Myocyte (in vitro differentiated cells): ENCODE measurements around the gene HIPK4. TPM values are rescaled to one million over a fixed set of nuclear protein-coding genes. Genes with fewer than 3 reads are reported as not detected.
"Not testable (repeated sequence)": the region's sequence is repeated elsewhere in the genome, so short reads cannot be mapped to it uniquely, and the experiment has no call there.

Source experiments
- DNase-seq: peaks from one replicate; pipeline ENCODE4 v3.0.0-alpha.2; 2012; ENCODE audit warnings: low read depth
- microRNA-seq: library from miRNA; unstranded; fragments of <30 nt; microRNA quantifications from one replicate; pipeline ENCODE4, GENCODE V29; 2016
- total RNA-seq: library from RNA; depleted of rRNA; stranded (reverse); fragments of >200 nt; gene quantifications from 2 replicates; pipeline ENCODE4 v1.2.3, GENCODE V29; 2014

HIPK4 gene
- total RNA-seq, 1 donor from 2014 or later, result 0.05 TPM

- DNase-seq, result peak; percentile 98
Measured at GRCh38 chr19:40341601-40342482, 48.1 kb downstream of the HIPK4 start.

GRCh38 chr19:40339018-40339728, 50.8 kb downstream of the HIPK4 start:
- no peak for DNase-seq

DNA sequence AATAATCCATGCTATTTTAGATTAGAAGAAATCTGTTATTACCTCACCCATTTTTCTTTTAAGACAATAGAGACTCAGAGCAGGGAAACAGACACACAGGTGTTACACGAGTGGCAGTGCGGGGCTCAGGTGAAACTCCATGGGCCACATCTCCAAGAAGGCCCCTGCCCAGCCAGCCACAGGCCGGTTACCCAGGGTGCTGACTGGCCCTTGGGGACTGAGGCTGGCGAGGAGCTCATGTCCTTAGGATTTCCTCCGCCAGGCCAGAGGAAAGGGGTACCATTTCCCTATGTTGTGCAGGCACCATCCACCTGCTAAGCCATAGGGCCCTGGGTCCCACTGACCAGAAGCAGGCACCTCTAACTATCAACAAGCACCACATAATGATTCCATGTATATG, 52.4 kb downstream of the HIPK4 start:
- DNase-seq, result no peak

DNA sequence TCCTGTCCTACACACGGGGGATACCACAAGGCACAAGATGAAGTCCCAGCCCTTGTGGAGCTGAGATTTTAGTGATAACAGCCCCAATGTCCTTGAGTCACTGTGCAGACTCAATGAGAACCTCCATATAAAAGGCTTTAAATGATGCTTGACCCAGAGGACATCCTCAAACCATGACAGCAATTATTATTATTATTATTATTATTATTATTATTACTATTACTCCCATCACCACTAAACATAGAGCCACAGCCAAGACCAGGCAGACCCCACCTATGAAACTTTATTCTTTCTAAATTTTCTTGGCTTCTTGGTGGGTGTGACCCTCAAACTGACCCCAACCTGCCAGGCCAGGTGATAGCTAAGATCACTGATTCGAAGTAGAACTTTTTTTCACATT, 52.9 kb downstream of the HIPK4 start:
- no peak for DNase-seq

- DNase-seq, result no peak
Measured at GRCh38 chr19:40336601-40336900, 53.4 kb downstream of the HIPK4 start.

- DNase-seq, result peak; percentile 84
Measured at GRCh38 chr19:40335855-40336600, 54.0 kb downstream of the HIPK4 start.

DNA sequence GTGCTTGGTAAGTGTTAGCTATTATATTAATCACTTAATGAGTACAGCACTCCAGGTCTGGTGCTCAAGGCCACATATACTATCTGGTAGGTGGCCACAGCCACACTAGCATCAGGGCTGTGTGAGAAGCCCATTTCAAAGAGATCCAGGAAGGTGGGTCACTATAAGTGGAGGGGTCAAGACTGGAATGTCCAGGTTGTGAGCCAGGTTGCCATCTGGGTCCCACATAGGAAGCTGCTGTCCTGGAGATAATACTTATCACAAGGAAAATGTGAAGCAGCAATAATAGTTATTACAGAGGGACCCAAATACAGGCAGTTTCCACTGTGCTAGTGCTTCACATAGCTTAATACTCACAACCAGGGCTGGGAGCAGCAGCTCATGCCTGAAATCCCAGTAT, 54.9 kb downstream of the HIPK4 start:
- DNase-seq, result no peak

DNA sequence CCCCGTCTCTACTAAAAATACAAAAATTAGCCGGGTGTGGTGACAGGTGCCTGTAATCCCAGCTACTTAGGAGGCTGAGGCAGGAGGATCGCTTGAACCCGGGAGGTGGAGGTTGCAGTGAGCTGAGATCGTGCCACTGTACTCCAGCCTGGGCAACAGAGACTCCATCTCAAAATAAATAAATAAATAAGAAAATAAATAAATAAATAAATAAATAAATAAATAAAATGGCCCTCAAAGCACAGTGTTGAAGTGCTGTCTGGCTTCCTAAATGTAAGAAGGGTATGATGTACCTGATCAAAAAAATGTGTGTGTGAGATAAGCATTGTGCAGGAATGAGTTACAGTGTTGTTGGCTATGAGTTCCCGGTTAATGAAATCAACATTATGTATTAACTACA, 56.9 kb downstream of the HIPK4 start:
- not testable (repeated sequence) for DNase-seq

DNA sequence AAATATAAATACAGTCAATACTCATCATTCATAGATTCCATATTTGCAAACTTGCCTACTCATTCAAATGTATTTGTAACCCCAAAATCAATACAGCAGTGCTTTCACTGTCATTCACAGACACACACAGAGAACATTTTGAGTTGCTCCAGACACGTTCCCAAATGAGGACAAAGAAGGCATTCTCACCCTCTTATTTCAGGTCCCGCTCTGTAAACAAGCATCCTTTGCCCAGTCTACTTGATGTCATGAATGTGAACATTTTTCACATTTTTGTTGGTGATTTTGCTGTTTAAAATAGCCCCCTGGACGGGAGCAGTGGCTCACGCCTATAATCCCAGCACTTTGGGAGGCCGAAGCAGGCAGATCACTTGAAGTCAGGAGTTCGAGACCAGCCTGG, 57.3 kb downstream of the HIPK4 start:
- DNase-seq, result no peak

DNA sequence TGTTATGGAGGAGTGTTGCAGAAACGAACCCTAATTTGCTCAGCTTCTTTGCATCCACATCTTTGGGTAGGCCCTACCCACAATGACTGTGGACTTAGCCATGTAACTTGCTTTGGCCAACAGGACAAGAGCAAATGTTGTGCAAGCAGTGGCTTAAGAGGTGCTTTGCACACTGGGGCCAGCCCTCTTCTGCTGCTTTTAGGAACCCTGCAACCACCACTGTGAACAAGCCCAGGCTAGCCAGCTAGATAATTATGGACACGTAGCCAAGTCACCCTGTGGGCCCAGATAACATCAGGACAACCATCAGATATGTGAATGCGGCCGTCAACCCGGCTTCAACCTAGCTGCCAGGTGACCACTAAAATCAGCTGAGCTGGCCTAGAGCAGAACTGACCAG, 58.9 kb downstream of the HIPK4 start:
- no peak for DNase-seq

Small RNA genes within 50 kb of the gene (microRNA-seq; reads per million reads assigned to microRNA genes)
- gene MIR6796, result not detected

Other genes starting within 250 kb of the HIPK4 start
- gene MAP3K10, start 198.8 kb downstream of the HIPK4 start, total RNA-seq, result 11.1 and 12.8 TPM in 2 replicates
- not detected in 2 replicates for gene TTC9B, start 171.8 kb downstream of the HIPK4 start, total RNA-seq
- not detected in 2 replicates for gene CCNP, start 163.5 kb downstream of the HIPK4 start, total RNA-seq
- 91.2 and 93.3 TPM in 2 replicates for gene AKT2, start 104.8 kb downstream of the HIPK4 start, total RNA-seq
- 60.5 and 67.8 TPM in 2 replicates for gene C19orf47, start 41.8 kb downstream of the HIPK4 start, total RNA-seq
- 740 and 993 TPM in 2 replicates for gene PLD3, start 41.5 kb downstream of the HIPK4 start, total RNA-seq
- 2.6 and 2.8 TPM in 2 replicates for gene PRX, start 23.2 kb upstream of the HIPK4 start, total RNA-seq
- 12.9 and 23.0 TPM in 2 replicates for gene SERTAD1, start 35.8 kb upstream of the HIPK4 start, total RNA-seq
- 28.1 and 35.2 TPM in 2 replicates for gene SERTAD3, start 54.2 kb upstream of the HIPK4 start, total RNA-seq
- gene BLVRB, start 75.6 kb upstream of the HIPK4 start, total RNA-seq, result 75.8 and 76.3 TPM in 2 replicates
- 0.31 and 1.3 TPM in 2 replicates for gene SPTBN4, start 76.8 kb upstream of the HIPK4 start, total RNA-seq
- gene SHKBP1, start 186.7 kb upstream of the HIPK4 start, total RNA-seq, result 27.8 and 32.2 TPM in 2 replicates
- gene LTBP4, start 211.2 kb upstream of the HIPK4 start, total RNA-seq, result 3.7 and 11.0 TPM in 2 replicates